Measurements from ENCODE around the gene GRIK3.

DNA sequence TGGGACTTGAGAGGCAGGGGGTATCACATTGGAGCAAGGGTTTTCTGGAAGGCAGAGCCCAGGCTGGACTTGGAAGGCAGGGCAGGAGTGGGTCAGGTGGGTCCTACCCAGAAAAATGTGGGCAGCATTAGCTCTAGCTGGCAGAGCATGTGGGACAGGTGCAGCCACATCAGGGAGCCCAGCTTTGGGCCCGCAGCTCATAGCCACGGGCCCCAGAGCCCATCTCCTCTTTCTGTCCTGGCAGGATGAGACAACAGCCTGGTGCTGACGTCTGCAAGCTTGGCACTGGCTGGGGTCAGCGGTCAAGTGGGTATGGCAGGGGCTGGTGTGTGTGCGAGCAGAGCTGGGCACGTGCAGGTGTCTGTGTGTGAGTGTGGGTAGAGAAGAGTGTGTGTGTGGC, 154.7 kb downstream of the GRIK3 start:
- no peak for TF ChIP-seq YY1 (IDR thresholded peaks at IDR 0.05; ENCODE audit: insufficient read depth, insufficient read length)
- TF ChIP-seq SUZ12 (IDR thresholded peaks at IDR 0.05; ENCODE audit: extremely low read depth, insufficient read depth, insufficient read length) = no peak
- TF ChIP-seq ZNF274 (IDR thresholded peaks at IDR 0.05; ENCODE audit: low read depth, low read length) = no peak

Measured in NT2/D1 (cell line).